Measurements from ENCODE around the gene EPO.

- no peak for TF ChIP-seq EZH2 (IDR thresholded peaks at IDR 0.05; ENCODE audit: low read depth, low read length, severe bottlenecking)
- TF ChIP-seq CTCF (IDR thresholded peaks at IDR 0.05; ENCODE audit: control extremely low read depth in 1 of 3, insufficient read depth in 1 of 3, low read depth in 1 of 3, low read length in 3 of 3) = no peak
- TF ChIP-seq CHD2 (IDR thresholded peaks at IDR 0.05; ENCODE audit: low read length) = no peak
- no peak for TF ChIP-seq ASH2L (IDR thresholded peaks at IDR 0.05; ENCODE audit: low read length)
- no peak for TF ChIP-seq CTBP2 (IDR thresholded peaks at IDR 0.05; ENCODE audit: borderline replicate concordance, insufficient read depth, insufficient read length, low read length)
These were observed 9.8 kb upstream of the EPO start for GRCh38 chr7:100710452-100710851.

Data from H1 (cell line).